GM12872 (cell line): ENCODE results near the gene TTC21B.
A peak's percentile ranks its signal among the peaks of the same experiment; 100 is the strongest.

Experiments used
- CTCF ChIP-seq: IDR thresholded peaks from 3 replicates; pipeline ENCODE4 v1.5.1; 2011; ENCODE audit warnings: low read depth, mild to moderate bottlenecking, low read length, moderate library complexity; ENCODE audit not compliant: insufficient read depth

Gene TTC21B

GRCh38 chr2:165953655-165954606, at the start of gene TTC21B:
TSS of gene TTC21B (minus strand) at chr2:165953776. CDS start at chr2:165953705, 71 bp downstream.
- peak; percentile 79 for TF ChIP-seq CTCF

- no peak for TF ChIP-seq CTCF
Observed at GRCh38 chr2:166000401-166000800, 46.8 kb upstream of the TTC21B start.

- TF ChIP-seq CTCF: no peak
Observed at GRCh38 chr2:165990846-165991245, 37.3 kb upstream of the TTC21B start.

- TF ChIP-seq CTCF: no peak
Observed at GRCh38 chr2:165989851-165990250, 36.3 kb upstream of the TTC21B start.

- TF ChIP-seq CTCF: no peak
Observed at GRCh38 chr2:165985120-165985519, 31.5 kb upstream of the TTC21B start.

- TF ChIP-seq CTCF: no peak
Observed at GRCh38 chr2:165970663-165971062, 17.1 kb upstream of the TTC21B start.

- no peak for TF ChIP-seq CTCF
Observed at GRCh38 chr2:165969227-165969626, 15.7 kb upstream of the TTC21B start.
